Mucosa of descending colon (tissue), 3 donors: ENCODE measurements around the gene SORCS2. TPM values are rescaled to one million over a fixed set of nuclear protein-coding genes. Genes with fewer than 3 reads are reported as not detected.

Experiments
- ATAC-seq: fragments of 200-7000 bp; cut with Tn5 transposase; one replicate; pipeline ENCODE4 v1.9.1; 2020; ENCODE audit warnings: mild to moderate bottlenecking, moderate library complexity
- DNase-seq, 3 donors: peaks; one replicate each; pipeline ENCODE4 v3.0.0-alpha.2; 2020
- H3K36me3 ChIP-seq: fragments of 200-600 bp; one replicate; pipeline ENCODE4 v1.8.0; 2021; ENCODE audit warnings: low read depth, mild to moderate bottlenecking
- H3K4me1 ChIP-seq: fragments of 200-600 bp; one replicate; pipeline ENCODE4 v1.8.0; 2021; ENCODE audit warnings: low read depth, mild to moderate bottlenecking
- H3K4me3 ChIP-seq: fragments of 200-600 bp; one replicate; pipeline ENCODE4 v1.8.0; 2021; ENCODE audit warnings: mild to moderate bottlenecking
- H3K9me3 ChIP-seq: fragments of 200-600 bp; one replicate; pipeline ENCODE4 v1.8.0; 2021; ENCODE audit warnings: mild to moderate bottlenecking
- CTCF ChIP-seq: fragments of 200-600 bp; IDR thresholded peaks from one replicate; pipeline ENCODE4 v1.8.0; 2022; ENCODE audit warnings: antibody characterized with exemption, mild to moderate bottlenecking
- intact Hi-C, 2 donors: fragments of 100-400 bp; cut with DNase I in 1 of 2; cut with micrococcal nuclease in 1 of 2; formaldehyde crosslinking; loops; one replicate each; pipeline versions ENCODE4 v1.11.0 to v1.11.1; 2022; cut with DNase I, micrococcal nuclease
- total RNA-seq, 3 donors: library from RNA; stranded (reverse); fragmentation: NEBNext Ultra II Directional in 2 of 3; extraction: Animal tissue kit (Norgen Biotek cat#: 25700) in 2 of 3; gene quantifications; one replicate each; pipeline versions ENCODE4 v1.2.1 to v1.2.4, GENCODE V29; 2021 to 2023
- donor health status: DM: no; HTN: no; CAD: no; lungs with moderate emphysema.
- donor health status: DM: no; HTN: no; CAD: no.
- donor health status: DM: no; HTN: yes; CAD: no.

SORCS2 gene
- total RNA-seq, 3 donors from 2014 or later: 0.20 to 3.1 (median 1.5) TPM

- no peak for ATAC-seq
- no peak overlapping the region for H3K4me3 ChIP-seq
- peak in 1 of 3 donors; percentile 25 for DNase-seq
- H3K9me3 ChIP-seq: no peaks in the 10 kb centered on the region
- intact Hi-C loops: no loop called here
- no peak for TF ChIP-seq CTCF
- no peaks in the 10 kb centered on the region for H3K4me1 ChIP-seq
- H3K36me3 ChIP-seq: no peaks in the 10 kb centered on the region
These were observed 233.5 kb downstream of the SORCS2 start for GRCh38 chr4:7425591-7426468.

- no peaks in the 10 kb centered on the region for H3K36me3 ChIP-seq
- H3K4me3 ChIP-seq: no peak overlapping the region
- TF ChIP-seq CTCF: no peak
- intact Hi-C loops: no loop called here
- no peaks in the 10 kb centered on the region for H3K9me3 ChIP-seq
- H3K4me1 ChIP-seq: no peaks in the 10 kb centered on the region
- DNase-seq (no peak), ATAC-seq (no peak)
These were observed 234.3 kb downstream of the SORCS2 start for GRCh38 chr4:7426525-7427171.

GRCh38 chr4:7427361-7427760, 235.0 kb downstream of the SORCS2 start:
- H3K4me3 ChIP-seq: no peak overlapping the region
- intact Hi-C loops: no loop called here
- H3K9me3 ChIP-seq: no peaks in the 10 kb centered on the region
- H3K36me3 ChIP-seq: no peaks in the 10 kb centered on the region
- ATAC-seq: no peak
- DNase-seq: peak in 1 of 3 donors; percentile 34
- no peaks in the 10 kb centered on the region for H3K4me1 ChIP-seq
- TF ChIP-seq CTCF: no peak

GRCh38 chr4:7427831-7428260, 235.5 kb downstream of the SORCS2 start:
- intact Hi-C loops: no loop called here
- DNase-seq (peak in 1 of 3 donors; percentile 18), ATAC-seq (no peak)
- Histone ChIP-seq H3K4me3 (no peak overlapping the region), H3K4me1 (no peaks in the 10 kb centered on the region), H3K36me3 (no peaks in the 10 kb centered on the region), H3K9me3 (no peaks in the 10 kb centered on the region)
- TF ChIP-seq CTCF: no peak

GRCh38 chr4:7428261-7429068, 236.1 kb downstream of the SORCS2 start:
- no peak overlapping the region for H3K4me3 ChIP-seq
- intact Hi-C loops: no loop called here
- ATAC-seq (no peak), DNase-seq (peak in 1 of 3 donors; percentile 26)
- H3K9me3 ChIP-seq: no peaks in the 10 kb centered on the region
- no peak for TF ChIP-seq CTCF
- no peaks in the 10 kb centered on the region for H3K36me3 ChIP-seq
- no peaks in the 10 kb centered on the region for H3K4me1 ChIP-seq
